ENCODE measurements around the gene KCNN3. TPM values are rescaled to one million over a fixed set of nuclear protein-coding genes. Genes with fewer than 3 reads are reported as not detected.

KCNN3 gene
- total and polyA plus RNA-seq, 2 of the 8 experiments (the other 6 are each of a cell fraction or from before 2014, with no cell fraction given), result 2.8 to 3.7 TPM

DNA sequence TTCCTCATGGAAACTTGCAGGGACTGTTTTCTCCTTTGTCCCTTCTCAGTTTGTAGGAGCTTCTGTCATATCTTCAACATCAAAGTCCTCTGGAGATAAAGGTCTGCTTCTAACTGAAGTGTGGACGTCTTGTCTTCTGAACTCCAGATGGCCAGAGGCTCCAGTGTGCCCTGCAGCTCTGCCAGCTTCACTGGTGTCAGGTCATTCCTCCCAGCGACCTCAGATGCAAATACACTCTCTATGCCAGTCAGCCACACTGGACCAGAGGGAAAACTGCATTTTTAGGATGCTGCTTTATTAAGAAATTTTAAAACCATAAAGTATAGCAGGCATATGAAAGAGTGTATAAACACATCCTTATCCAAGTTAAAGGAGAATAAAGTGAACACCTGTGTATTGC is 183.6 kb downstream of the KCNN3 start:
- H3K27ac ChIP-seq (ENCODE audit: low read depth, low read length), result no peak overlapping the region
- H3K9me3 ChIP-seq (ENCODE audit: insufficient read depth in 2 of 2, low read depth in 1 of 2, low read length in 1 of 2), result no peaks in the 10 kb centered on the region; a peak in 1 of 4 replicates
- H2AFZ ChIP-seq (ENCODE audit: low read length), result no peak overlapping the region
- no peak overlapping the region for H2BK12ac ChIP-seq (ENCODE audit: low read depth, low read length)
- no peak overlapping the region for H2BK20ac ChIP-seq (ENCODE audit: low read length)
- WGBS, 2 experiments (ENCODE audit: extremely low coverage in 1 of 2, insufficient coverage in 1 of 2, insufficient read length in 1 of 2, insufficient replicate concordance in 2 of 2, low coverage in 1 of 2, low lambda C conversion rate in 2 of 2, missing lambda C conversion rate in 1 of 2), result 78% methylated on average over 2 of the region's 2 CpGs; no CpG with 5 or more reads in 1 of the 2 experiments
- no peak for FAIRE-seq
- H3K27me3 ChIP-seq (replicated peaks in 1 of 4; ENCODE audit: control insufficient read depth in 3 of 4, extremely low read depth in 1 of 4, insufficient read depth in 3 of 4, low read length in 3 of 4), result no peaks in the 10 kb centered on the region
- no peak for DNase-seq (ENCODE audit: low read depth in 1 of 2, low spot score in 2 of 2)
- no peak overlapping the region for H4K91ac ChIP-seq (replicated peaks; ENCODE audit: insufficient read length, low read length)
- no peak overlapping the region for H2BK15ac ChIP-seq (ENCODE audit: low read length)
- H3K9ac ChIP-seq (replicated peaks in 1 of 4; ENCODE audit: extremely low read depth in 1 of 4, low read depth in 3 of 4, low read length in 3 of 4), result no peak overlapping the region
- H2BK120ac ChIP-seq (replicated peaks; ENCODE audit: low read depth, low read length), result no peak overlapping the region
- H3K18ac ChIP-seq (ENCODE audit: extremely low read depth, low read length), result no peak overlapping the region
- H3K4me2 ChIP-seq (ENCODE audit: insufficient read depth in 1 of 2, low read depth in 2 of 2, low read length in 2 of 2), result no peak overlapping the region
- ChIA-PET POLR2A (ENCODE audit: partially characterized antibody) (interaction anchor here (1.6 kb wide), 1 partner anchor 43 kb away, joined by 4 read pairs; no protein-coding TSS in a partner anchor), CTCF (ENCODE audit: partially characterized antibody) (interaction anchor here (1.6 to 3.0 kb wide), 4 partner anchors 8 to 192 kb away, joined by 5 to 10 read pairs (median 6); no protein-coding TSS in a partner anchor)
- no peaks in the 10 kb centered on the region; a peak in 1 of 7 replicates for H3K4me1 ChIP-seq (replicated peaks in 1 of 4; ENCODE audit: control insufficient read depth in 3 of 4, insufficient read depth in 4 of 4, low read length in 3 of 4)
- no peak overlapping the region for H2BK5ac ChIP-seq (ENCODE audit: low read depth, low read length)
- H4K8ac ChIP-seq (ENCODE audit: extremely low read depth, insufficient read depth, low read length), result no peak overlapping the region
- H3K4ac ChIP-seq (replicated peaks; ENCODE audit: insufficient read length, low read depth, low read length), result no peak overlapping the region
- H2AK5ac ChIP-seq (ENCODE audit: low read depth, low read length), result no peak overlapping the region
- H4K20me1 ChIP-seq (replicated peaks in 1 of 2; ENCODE audit: control insufficient read depth in 1 of 2, insufficient read depth in 2 of 2, low read length in 2 of 2), result no peaks in the 10 kb centered on the region
- no peaks in the 10 kb centered on the region for H3K23me2 ChIP-seq (ENCODE audit: low read depth, low read length)
- H3K14ac ChIP-seq (ENCODE audit: insufficient read length), result no peak overlapping the region
- no peak overlapping the region for H3K4me3 ChIP-seq (ENCODE audit: extremely low read depth in 1 of 4, insufficient read depth in 2 of 4, low read depth in 3 of 4, low read length in 4 of 4)
- no peaks in the 10 kb centered on the region for H3K36me3 ChIP-seq (ENCODE audit: control insufficient read depth in 2 of 4, insufficient read depth in 4 of 4, low read length in 3 of 4)
- no peak overlapping the region for H3K56ac ChIP-seq (replicated peaks; ENCODE audit: insufficient read length, low read depth, low read length)
- H3K23ac ChIP-seq (ENCODE audit: insufficient read length), result no peak overlapping the region
- H4K5ac ChIP-seq (ENCODE audit: insufficient read length, low read depth, low read length), result no peak overlapping the region
- H3K79me2 ChIP-seq (ENCODE audit: control insufficient read depth in 1 of 2, insufficient read depth in 2 of 2, low read length in 2 of 2), result no peaks in the 10 kb centered on the region
- H3K79me1 ChIP-seq (ENCODE audit: low read depth, low read length), result no peaks in the 10 kb centered on the region
- TF ChIP-seq EZH2 (IDR thresholded peaks at IDR 0.05; ENCODE audit: low read depth, low read length, severe bottlenecking) (no peak), RXRA (IDR thresholded peaks at IDR 0.05; ENCODE audit: insufficient read depth, low read depth, low read length) (no peak), EGR1 (IDR thresholded peaks at IDR 0.05; ENCODE audit: borderline replicate concordance, low read depth, low read length) (no peak)
